HepG2 (cell line): ENCODE results near the gene CKM. TPM values are rescaled to one million over a fixed set of nuclear protein-coding genes. Genes with fewer than 3 reads are reported as not detected.
A peak's percentile ranks its signal among the peaks of the same experiment; 100 is the strongest.

Experiments
- ATAC-seq: fragments of 200-7000 bp; cut with Tn5 transposase; 3 replicates; pipeline ENCODE4 v1.9.1; 2020; ENCODE audit warnings: mild to moderate bottlenecking, moderate library complexity
- BruUV-seq: library from RNA; stranded (reverse); fragments of 400-500 nt; replicated peaks from 2 replicates; lab custom pipeline; 2021; lab: Mats Ljungman, UMichigan
- CTCF ChIA-PET: fragments of 300-600 bp; formaldehyde crosslinking; extraction: SDS; loops from one replicate; lab custom pipeline; 2021; ENCODE audit warnings: low total read pairs, inconsistent platforms, low intra/inter-chr PET ratio; lab: Yijun Ruan, JAX
- POLR2A ChIA-PET: fragments of 350-600 bp; sonication (Branson Sonifier 250); formaldehyde crosslinking; loops from one replicate; lab custom pipeline; 2020; ENCODE audit warnings: antibody characterized with exemption, inconsistent platforms; lab: Yijun Ruan, JAX
- DNase-seq: peaks from one replicate; pipeline ENCODE4 v3.0.0-alpha.2; 2015; ENCODE audit warnings: low spot score
- FAIRE-seq: peaks from 3 replicates; lab custom pipeline; 2011; peaks lifted over from hg19 to GRCh38; lab: Jason Lieb, UNC
- H2AFZ ChIP-seq: one replicate; pipeline ENCODE4 v1.6.1; 2011; ENCODE audit warnings: low read length, inconsistent platforms
- H3K27ac ChIP-seq: fragments of 300-600 bp; 3 replicates; pipeline ENCODE4 v1.8.0; 2011; ENCODE audit warnings: mixed run types, mild to moderate bottlenecking, mixed read lengths, low read length, inconsistent platforms; ENCODE audit not compliant: insufficient read depth; ENCODE audit errors: extremely low read length
- H3K27me3 ChIP-seq, 2 experiments: fragments of 200-600 bp in 1 of 2; 2 replicates in 1 of 2; 3 replicates in 1 of 2; pipeline versions ENCODE4 v1.6.0 to v1.8.0; 2011; ENCODE audit warnings: low read length in 2 of 2, mild to moderate bottlenecking in 2 of 2, moderate library complexity in 2 of 2, inconsistent platforms in 1 of 2; ENCODE audit not compliant: insufficient read depth in 2 of 2, control insufficient read depth in 1 of 2
- H3K36me3 ChIP-seq, 2 experiments: fragments of 200-600 bp in 1 of 2; replicated peaks in 1 of 2; 2 replicates in 1 of 2; 3 replicates in 1 of 2; pipeline versions ENCODE4 v1.5.1 to v1.8.0; 2011; ENCODE audit warnings: low read length in 2 of 2, inconsistent platforms in 1 of 2; ENCODE audit not compliant: insufficient read depth in 2 of 2, control insufficient read depth in 1 of 2
- H3K4me1 ChIP-seq: 2 replicates; pipeline ENCODE4 v1.5.1; 2012; ENCODE audit warnings: low read length, inconsistent platforms; ENCODE audit not compliant: insufficient read depth
- H3K4me2 ChIP-seq: 2 replicates; pipeline ENCODE4 v1.6.0; 2011; ENCODE audit warnings: low read depth, low read length, inconsistent platforms
- H3K4me3 ChIP-seq, 3 experiments: fragments of 200-600 bp in 1 of 3; sonication (generic), shearing (Covaris generic) in 1 of 3; replicated peaks in 1 of 3; 2 replicates each; pipeline ENCODE4 v1.5.1; 2011 to 2016; ENCODE audit warnings: low read length in 3 of 3, inconsistent platforms in 2 of 3, low read depth in 2 of 3, mild to moderate bottlenecking in 2 of 3, control low read depth in 1 of 3, mixed read lengths in 1 of 3; ENCODE audit not compliant: insufficient read depth in 1 of 3
- H3K79me2 ChIP-seq: one replicate; pipeline ENCODE4 v1.6.1; 2011; ENCODE audit warnings: low read length, inconsistent platforms; ENCODE audit not compliant: insufficient read depth
- H3K9ac ChIP-seq: 2 replicates; pipeline ENCODE4 v1.6.0; 2011; ENCODE audit warnings: mild to moderate bottlenecking, low read depth, low read length, inconsistent platforms; ENCODE audit not compliant: insufficient read depth
- H3K9me3 ChIP-seq: 2 replicates; pipeline ENCODE4 v1.5.1; 2012; ENCODE audit warnings: mild to moderate bottlenecking, low read length
- H4K20me1 ChIP-seq: 2 replicates; pipeline ENCODE4 v1.6.0; 2011; ENCODE audit warnings: inconsistent platforms, mild to moderate bottlenecking, low read length, moderate library complexity; ENCODE audit not compliant: insufficient read depth
- GTF2F1 ChIP-seq: fragments of 150-350 bp; IDR thresholded peaks from 2 replicates; pipeline ENCODE4 v1.6.1; 2014; ENCODE audit warnings: low read length
- HNF4A ChIP-seq: sonication (generic); formaldehyde crosslinking; IDR thresholded peaks from 2 replicates; pipeline ENCODE4 v1.4.0; 2020; ENCODE audit warnings: missing genetic modification reagents
- MIXL1 ChIP-seq: IDR thresholded peaks from 2 replicates; pipeline ENCODE4 v1.6.1; 2016
- POLR2G ChIP-seq: fragments of 200-400 bp; formaldehyde crosslinking; IDR thresholded peaks from 2 replicates; pipeline ENCODE4 v1.6.1; 2018; ENCODE audit warnings: mild to moderate bottlenecking, low read depth, low read length, moderate library complexity
- RCOR2 ChIP-seq: IDR thresholded peaks from 2 replicates; pipeline ENCODE4 v1.6.1; 2016; ENCODE audit warnings: missing biosample characterization, missing genetic modification reagents
- TEAD3 ChIP-seq: optimal IDR thresholded peaks from 2 replicates; pipeline ENCODE3; 2016; ENCODE audit warnings: borderline replicate concordance
- ZNF709 ChIP-seq: sonication (generic); formaldehyde crosslinking; IDR thresholded peaks from 2 replicates; pipeline ENCODE4 v1.5.0; 2020; ENCODE audit warnings: mild to moderate bottlenecking, missing genetic modification reagents
- ZSCAN22 ChIP-seq: sonication (generic); formaldehyde crosslinking; IDR thresholded peaks from 2 replicates; pipeline ENCODE4 v1.4.0; 2020; ENCODE audit warnings: mild to moderate bottlenecking, missing genetic modification reagents
- WGBS: methylation state at CpG from one replicate; pipeline ENCODE4 v1.1.6; 2017; ENCODE audit warnings: low lambda C conversion rate; 5-methylcytosine and 5-hydroxymethylcytosine counted together
- in situ Hi-C: cut with HindIII; loops from 2 replicates; pipeline ENCODE4 v1.10.0; 2017; ENCODE audit warnings: low pct_unique_long_range_greater_than_20kb; ENCODE audit not compliant: extremely low pct_ligation_motif_present
- intact Hi-C: fragments of 100-400 bp; cut with micrococcal nuclease; formaldehyde crosslinking; loops from one replicate; pipeline ENCODE4 v1.10.0; 2022; ENCODE audit not compliant: unreplicated experiment
- polyA plus RNA-seq, 8 experiments: library from polyadenylated mRNA; depleted of rRNA in 3 of 8; stranded (reverse) in 7 of 8; unstranded in 1 of 8; fragments of >200 nt; fragmentation: Illumina TruSeq in 4 of 8; extraction: Trizol in 4 of 8; gene quantifications; 2 replicates each; pipeline versions ENCODE4 v1.2.1 to v1.2.3, GENCODE V29; 2011 to 2016; ENCODE audit warnings: low read depth in 4 of 8, missing spikeins in 1 of 8, mixed read lengths in 1 of 8; ENCODE audit not compliant: insufficient read depth in 1 of 8
- total RNA-seq, 5 experiments: library from RNA; depleted of rRNA; stranded (reverse); fragments of >200 nt; fragmentation: Illumina TruSeq; extraction: Trizol; gene quantifications; 2 replicates each; pipeline ENCODE4 v1.2.3, GENCODE V29; 2016; ENCODE audit warnings: low read depth in 1 of 5
- TF ChIP-seq, protein P1 (sequence below): sonication (generic); formaldehyde crosslinking; IDR thresholded peaks from 2 replicates; pipeline ENCODE4 v1.8.1; 2023; ENCODE audit warnings: mild to moderate bottlenecking, missing genetic modification reagents, borderline replicate concordance

Gene CKM
- total and polyA plus RNA-seq, 2 of the 13 experiments (the other 11 are each of a cell fraction or from before 2014, with no cell fraction given), result 0.54 to 0.80 TPM

DNA sequence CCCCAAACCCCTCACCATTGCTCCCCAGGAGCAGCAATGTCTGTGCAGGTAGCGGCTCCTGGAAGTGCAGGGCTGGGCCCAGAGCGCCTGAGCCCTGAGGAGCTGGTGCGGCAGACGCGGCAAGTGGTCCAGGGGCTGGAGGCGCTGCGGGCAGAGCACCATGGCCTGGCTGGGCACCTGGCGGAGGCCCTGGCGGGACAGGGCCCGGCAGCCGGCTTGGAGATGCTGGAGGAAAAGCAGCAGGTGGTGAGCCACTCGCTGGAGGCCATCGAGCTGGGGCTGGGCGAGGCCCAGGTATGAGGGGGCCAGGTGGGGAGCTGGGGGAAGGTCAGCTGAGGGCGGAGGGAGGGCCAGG lies 22.8 kb upstream of the CKM start:
- TF ChIP-seq TEAD3 (CRISPR knock-in tag) (no peak), HNF4A (CRISPR knock-in tag) (no peak)
- no peaks in the 10 kb centered on the region for H4K20me1 ChIP-seq
- intact Hi-C loops (no loop called here), in situ Hi-C loops (loop anchor here (10.0 kb wide), 1 partner anchor 141 kb away; no protein-coding TSS in a partner anchor)
- POLR2A ChIA-PET, result interaction anchor here (0.5 kb wide), 1 partner anchor 152 kb away, joined by 3 read pairs; no protein-coding TSS in a partner anchor
- no TSS peak for BruUV-seq
- H3K27ac ChIP-seq, result no peak overlapping the region
- H3K27me3 ChIP-seq, result peaks cover 11 to 54% of the 10 kb centered on the region in 2 experiments
- FAIRE-seq (no peak), ATAC-seq (no peak), DNase-seq (no peak)
- no peak overlapping the region for H3K4me2 ChIP-seq
- no peaks in the 10 kb centered on the region for H3K9me3 ChIP-seq
- peaks cover 14% of the 10 kb centered on the region for H3K4me1 ChIP-seq
- H3K36me3 ChIP-seq, result 0 out of 5 replicates have a peak, but pooled peaks cover 0 to 2% of the 10 kb centered on the region in 2 experiments
- H3K4me3 ChIP-seq, result no peak overlapping the region
- 63% methylated on average over 7 of the region's 15 CpGs for WGBS
- CTCF ChIA-PET, result no interaction called here
- no peaks in the 10 kb centered on the region for H3K79me2 ChIP-seq
- no peak overlapping the region for H2AFZ ChIP-seq
- no peak overlapping the region for H3K9ac ChIP-seq

DNA sequence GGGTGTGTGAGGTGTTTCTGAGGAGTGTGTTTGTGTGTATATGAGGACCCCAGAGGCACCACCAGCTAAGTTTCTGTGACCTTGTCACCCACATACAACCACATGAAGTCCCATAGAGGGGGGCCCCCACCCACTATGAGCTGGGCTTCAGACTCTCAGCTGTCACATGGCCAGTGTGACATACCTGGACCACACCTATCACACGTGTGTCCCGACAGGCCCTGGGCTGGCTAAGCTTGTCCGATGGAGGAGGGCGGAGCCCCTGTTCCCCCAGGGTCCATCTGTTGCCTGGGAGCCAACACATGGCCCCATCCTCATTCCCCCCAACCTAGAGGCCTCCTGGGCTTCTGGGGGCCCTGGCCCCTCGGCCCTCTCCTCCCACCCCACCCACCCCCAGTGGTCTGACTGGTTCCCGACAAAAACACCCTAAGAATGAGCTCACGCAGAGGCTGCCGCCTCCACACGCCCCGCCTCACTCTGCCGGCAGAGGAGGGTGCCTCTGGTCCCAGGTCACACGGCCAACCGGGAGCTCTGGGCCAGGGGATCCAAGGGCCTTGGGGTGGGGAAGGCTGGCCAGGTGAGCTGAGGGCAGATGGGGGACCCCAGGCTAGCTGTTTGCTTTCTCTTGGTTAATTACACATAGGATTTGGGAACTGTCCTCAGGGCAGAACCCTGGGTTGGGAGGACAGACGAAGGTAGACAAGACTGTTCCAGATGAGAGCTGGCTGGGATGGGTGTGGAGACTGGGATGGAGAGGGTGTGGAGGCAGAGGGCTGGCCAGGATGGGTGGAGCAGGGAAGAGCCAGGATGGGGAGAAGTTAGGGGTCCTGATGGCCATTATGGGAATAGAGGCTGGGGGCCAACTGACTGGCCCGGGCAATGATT lies 22.2 kb upstream of the CKM start:
- Histone ChIP-seq H3K4me2 (no peak overlapping the region), H3K9ac (no peak overlapping the region), H3K4me3 (no peak overlapping the region), H3K36me3 (0 out of 5 replicates have a peak, but pooled peaks cover 0 to 2% of the 10 kb centered on the region in 2 experiments), H4K20me1 (no peaks in the 10 kb centered on the region), H2AFZ (no peak overlapping the region), H3K27ac (no peak overlapping the region), H3K79me2 (no peaks in the 10 kb centered on the region), H3K4me1 (peaks cover 14% of the 10 kb centered on the region), H3K9me3 (no peaks in the 10 kb centered on the region), H3K27me3 (peaks cover 11 to 58% of the 10 kb centered on the region in 2 experiments)
- ChIA-PET CTCF (no interaction called here), POLR2A (interaction anchor here (0.5 kb wide), 1 partner anchor 152 kb away, joined by 3 read pairs; no protein-coding TSS in a partner anchor)
- WGBS, result 9% methylated on average over 6 of the region's 15 CpGs
- no peak for FAIRE-seq
- intact Hi-C loops (no loop called here), in situ Hi-C loops (loop anchor here (5.0 to 10.0 kb wide), 2 partner anchors 93 to 140 kb away; partner anchors contain the start of gene MARK4)
- TF ChIP-seq, protein P1, sequence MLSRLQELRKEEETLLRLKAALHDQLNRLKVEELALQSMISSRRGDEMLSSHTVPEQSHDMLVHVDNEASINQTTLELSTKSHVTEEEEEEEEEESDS (CRISPR knock-in tag), result no peak
- TF ChIP-seq GTF2F1, result no peak
- TF ChIP-seq ZNF709 (CRISPR knock-in tag), result no peak
- TF ChIP-seq ZSCAN22 (CRISPR knock-in tag), result peak; percentile 75; the same call in 1 of the 2 replicates
- TF ChIP-seq MIXL1 (CRISPR knock-in tag), result no peak
- TF ChIP-seq RCOR2, result no peak
- no peak for TF ChIP-seq POLR2G
- no peak for DNase-seq
- BruUV-seq, result no TSS peak
- ATAC-seq, result peak; percentile 12; the same call in 1 of the 3 replicates
